ENCODE measurements around the gene TRAF3.
"Not testable (repeated sequence)": the region's sequence is repeated elsewhere in the genome, so short reads cannot be mapped to it uniquely, and the experiment has no call there.

Gene TRAF3

GRCh38 chr14:102885737-102886447 is 108.6 kb downstream of the TRAF3 start:
- DNase-seq (ENCODE audit: low read depth in 4 of 4, low spot score in 1 of 4): no peak

- no peak for DNase-seq (ENCODE audit: low read depth in 4 of 4, low spot score in 1 of 4)
Observed at GRCh38 chr14:102888748-102889147, 111.5 kb downstream of the TRAF3 start.

GRCh38 chr14:102889615-102890014 is 112.4 kb downstream of the TRAF3 start:
- DNase-seq (ENCODE audit: low read depth in 4 of 4, low spot score in 1 of 4): no peak

- no peak for DNase-seq (ENCODE audit: low read depth in 4 of 4, low spot score in 1 of 4)
Observed at GRCh38 chr14:102891111-102891510, 113.9 kb downstream of the TRAF3 start.

- no peak for DNase-seq (ENCODE audit: low read depth in 4 of 4, low spot score in 1 of 4)
Observed at GRCh38 chr14:102891556-102891955, 114.3 kb downstream of the TRAF3 start.

GRCh38 chr14:102892651-102893050 is 115.4 kb downstream of the TRAF3 start:
- no peak for DNase-seq (ENCODE audit: low read depth in 4 of 4, low spot score in 1 of 4)

- no peak for DNase-seq (ENCODE audit: low read depth in 4 of 4, low spot score in 1 of 4)
Observed at GRCh38 chr14:102893452-102893851, 116.2 kb downstream of the TRAF3 start.

GRCh38 chr14:102896735-102897134 is 119.5 kb downstream of the TRAF3 start:
- not testable (repeated sequence) for DNase-seq (ENCODE audit: low read depth in 4 of 4, low spot score in 1 of 4)

GRCh38 chr14:102897299-102898027 is 120.2 kb downstream of the TRAF3 start:
- no peak for DNase-seq (ENCODE audit: low read depth in 4 of 4, low spot score in 1 of 4)

GRCh38 chr14:102898298-102898697 is 121.0 kb downstream of the TRAF3 start:
- DNase-seq (ENCODE audit: low read depth in 4 of 4, low spot score in 1 of 4): no peak

- DNase-seq (ENCODE audit: low read depth in 4 of 4, low spot score in 1 of 4): no peak
Observed at GRCh38 chr14:102898776-102899515, 121.7 kb downstream of the TRAF3 start.

- no peak for DNase-seq (ENCODE audit: low read depth in 4 of 4, low spot score in 1 of 4)
Observed at GRCh38 chr14:102899516-102899900, 122.3 kb downstream of the TRAF3 start.

- DNase-seq (ENCODE audit: low read depth in 4 of 4, low spot score in 1 of 4): no peak
Observed at GRCh38 chr14:102900631-102901571, 123.7 kb downstream of the TRAF3 start.

- DNase-seq (ENCODE audit: low read depth in 4 of 4, low spot score in 1 of 4): no peak
Observed at GRCh38 chr14:102901633-102902032, 124.4 kb downstream of the TRAF3 start.

GRCh38 chr14:102902086-102902485 is 124.8 kb downstream of the TRAF3 start:
- no peak for DNase-seq (ENCODE audit: low read depth in 4 of 4, low spot score in 1 of 4)

- no peak for DNase-seq (ENCODE audit: low read depth in 4 of 4, low spot score in 1 of 4)
Observed at GRCh38 chr14:102902523-102903247, 125.4 kb downstream of the TRAF3 start.

- DNase-seq (ENCODE audit: low read depth in 4 of 4, low spot score in 1 of 4): no peak
Observed at GRCh38 chr14:102903248-102903888, 126.1 kb downstream of the TRAF3 start.

GRCh38 chr14:102903889-102904512 is 126.8 kb downstream of the TRAF3 start:
- DNase-seq (ENCODE audit: low read depth in 4 of 4, low spot score in 1 of 4): no peak
